A673 (cell line): ENCODE data around the gene SIK3. TPM values are rescaled to one million over a fixed set of nuclear protein-coding genes. Genes with fewer than 3 reads are reported as not detected.

Experiments
- BruUV-seq: library from RNA; stranded (reverse); fragments of 400-500 nt; replicated peaks from 2 replicates; lab custom pipeline; 2021; lab: Mats Ljungman, UMichigan
- CTCF ChIA-PET: fragments of 300-600 bp; sonication (Branson Sonifier 250); formaldehyde crosslinking; loops from one replicate; lab custom pipeline; 2022; ENCODE audit warnings: antibody characterized with exemption; lab: Charles Lee
- POLR2A ChIA-PET: fragments of 300-600 bp; sonication (Branson Sonifier 250); formaldehyde crosslinking; loops from one replicate; lab custom pipeline; 2022; ENCODE audit warnings: antibody characterized with exemption; ENCODE audit not compliant: low non-redundant PET; lab: Charles Lee
- DNase-seq: peaks from one replicate; pipeline ENCODE4 v3.0.0-alpha.2; 2015; ENCODE audit warnings: low spot score
- H3K27ac ChIP-seq: fragments of 200-600 bp; sonication (generic); 2 replicates; pipeline ENCODE4 v1.5.1; 2016; ENCODE audit warnings: mixed run types, low read depth, mild to moderate bottlenecking, mixed read lengths, antibody characterized with exemption, low read length; ENCODE audit not compliant: poor library complexity, severe bottlenecking
- H3K27me3 ChIP-seq: fragments of 200-600 bp; sonication (generic); replicated peaks from 2 replicates; pipeline ENCODE4 v1.6.1; 2017; ENCODE audit warnings: mixed run types, low read depth, mild to moderate bottlenecking, mixed read lengths, antibody characterized with exemption, low read length; ENCODE audit not compliant: insufficient read depth, poor library complexity
- H3K36me3 ChIP-seq: fragments of 200-600 bp; sonication (generic); 2 replicates; pipeline ENCODE4 v1.6.1; 2016; ENCODE audit warnings: mixed run types, mild to moderate bottlenecking, mixed read lengths, antibody characterized with exemption, low read length; ENCODE audit not compliant: insufficient read depth, poor library complexity, severe bottlenecking
- H3K4me1 ChIP-seq: fragments of 200-600 bp; sonication (generic); 2 replicates; pipeline ENCODE4 v1.6.1; 2017; ENCODE audit warnings: mixed run types, mild to moderate bottlenecking, mixed read lengths, antibody characterized with exemption, low read length; ENCODE audit not compliant: insufficient read depth, poor library complexity, severe bottlenecking
- H3K4me3 ChIP-seq: fragments of 200-600 bp; sonication (generic); 2 replicates; pipeline ENCODE4 v1.5.1; 2016; ENCODE audit warnings: low read depth, mixed run types, mild to moderate bottlenecking, mixed read lengths, low read length; ENCODE audit not compliant: poor library complexity, severe bottlenecking
- H3K9me3 ChIP-seq: fragments of 200-600 bp; sonication (generic); 2 replicates; pipeline ENCODE4 v1.6.1; 2016; ENCODE audit warnings: mixed run types, low read depth, mild to moderate bottlenecking, mixed read lengths, antibody characterized with exemption, low read length; ENCODE audit not compliant: poor library complexity, severe bottlenecking
- CTCF ChIP-seq: fragments of 300-800, 200-600 bp; sonication (generic); conservative IDR thresholded peaks from 2 replicates; pipeline ENCODE4 v1.5.1; 2017; ENCODE audit warnings: low read depth, mild to moderate bottlenecking, antibody characterized with exemption, low read length, moderate library complexity, mixed read lengths
- EZH2 ChIP-seq: fragments of 200-600 bp; sonication (generic); IDR thresholded peaks from 2 replicates; pipeline ENCODE4 v1.6.1; 2017; ENCODE audit warnings: borderline replicate concordance, low read depth, mild to moderate bottlenecking, mixed read lengths, antibody characterized with exemption, low read length; ENCODE audit not compliant: poor library complexity, severe bottlenecking
- intact Hi-C: fragments of 100-400 bp; cut with micrococcal nuclease; formaldehyde crosslinking; loops from one replicate; pipeline ENCODE4 v1.10.0; 2022; ENCODE audit not compliant: unreplicated experiment
- total RNA-seq: library from RNA; stranded (reverse); gene quantifications from 2 replicates; pipeline ENCODE4 v1.2.3, GENCODE V29; 2021

Gene SIK3
- total RNA-seq, 1 experiment from 2014 or later, result 81.7 TPM

- CTCF ChIA-PET, result no interaction called here
- H3K4me1 ChIP-seq, result peaks cover 25% of the 10 kb centered on the region
- intact Hi-C loops, result no loop called here
- H3K9me3 ChIP-seq, result no peaks in the 10 kb centered on the region
- DNase-seq, result no peak
- POLR2A ChIA-PET, result interaction anchor here (0.6 to 0.7 kb wide), 2 partner anchors 10 to 15 kb away, joined by 4 to 8 read pairs; no protein-coding TSS in a partner anchor
- H3K27me3 ChIP-seq, result no peaks in the 10 kb centered on the region
- TF ChIP-seq CTCF, result no peak
- no peak for TF ChIP-seq EZH2
- H3K4me3 ChIP-seq, result no peak overlapping the region
- peaks cover 28% of the 10 kb centered on the region for H3K36me3 ChIP-seq
- no peak overlapping the region for H3K27ac ChIP-seq
- BruUV-seq, result no TSS peak
Measured at GRCh38 chr11:116953530-116954285, 144.5 kb downstream of the SIK3 start.

- Histone ChIP-seq H3K27me3 (no peaks in the 10 kb centered on the region), H3K4me3 (no peak overlapping the region), H3K4me1 (peaks cover 16% of the 10 kb centered on the region), H3K36me3 (peaks cover 28% of the 10 kb centered on the region), H3K9me3 (no peaks in the 10 kb centered on the region), H3K27ac (no peak overlapping the region)
- DNase-seq, result no peak
- intact Hi-C loops, result no loop called here
- no peak for TF ChIP-seq CTCF
- no peak for TF ChIP-seq EZH2
- BruUV-seq, result no TSS peak
- ChIA-PET POLR2A (no interaction called here), CTCF (no interaction called here)
Measured at GRCh38 chr11:116951762-116952161, 146.5 kb downstream of the SIK3 start.

- ChIA-PET POLR2A (no interaction called here), CTCF (no interaction called here)
- no peak overlapping the region for H3K27ac ChIP-seq
- no peak overlapping the region for H3K4me3 ChIP-seq
- peaks cover 6% of the 10 kb centered on the region for H3K4me1 ChIP-seq
- no TSS peak for BruUV-seq
- H3K27me3 ChIP-seq, result no peaks in the 10 kb centered on the region
- DNase-seq, result no peak
- no peaks in the 10 kb centered on the region for H3K9me3 ChIP-seq
- TF ChIP-seq EZH2 (no peak), CTCF (no peak)
- peaks cover 28% of the 10 kb centered on the region for H3K36me3 ChIP-seq
- intact Hi-C loops, result no loop called here
Measured at GRCh38 chr11:116950210-116950609, 148.0 kb downstream of the SIK3 start.
